Measurements from ENCODE around the gene NTRK3. TPM values are rescaled to one million over a fixed set of nuclear protein-coding genes. Genes with fewer than 3 reads are reported as not detected.

NTRK3 gene
- polyA plus RNA-seq, 1 donor from 2014 or later: 42.7 TPM

GRCh38 chr15:88023914-88024313 is 232.6 kb downstream of the NTRK3 start:
- Histone ChIP-seq H3K36me3 (ENCODE audit: insufficient read depth, low read length) (no peaks in the 10 kb centered on the region), H3K9ac (ENCODE audit: low read length) (no peak overlapping the region), H3K27ac (ENCODE audit: low read length) (no peak overlapping the region), H4K20me1 (ENCODE audit: insufficient read depth) (no peaks in the 10 kb centered on the region), H3K79me2 (replicated peaks; ENCODE audit: insufficient read depth, low read length) (no peaks in the 10 kb centered on the region), H3K4me2 (ENCODE audit: low read length) (no peak overlapping the region), H3K9me2 (ENCODE audit: insufficient read depth, low read length) (no peaks in the 10 kb centered on the region), H3K4me3 (ENCODE audit: low read length) (no peak overlapping the region), H3K9me3 (ENCODE audit: low read length) (no peaks in the 10 kb centered on the region), H3F3A (ENCODE audit: insufficient read depth, low read length, poor library complexity, severe bottlenecking) (no peaks in the 10 kb centered on the region), H3K27me3 (ENCODE audit: insufficient read depth, low read depth, low read length) (no peaks in the 10 kb centered on the region), H2AFZ (ENCODE audit: low read depth, low read length) (no peak overlapping the region)
- TF ChIP-seq TAF1 (IDR thresholded peaks at IDR 0.05; ENCODE audit: low read depth) (no peak), RAD21 (conservative IDR thresholded peaks at IDR 0.05) (no peak), CTCF (IDR thresholded peaks at IDR 0.05; ENCODE audit: poor library complexity, severe bottlenecking) (no peak), SMC3 (conservative IDR thresholded peaks at IDR 0.05; ENCODE audit: poor library complexity) (no peak), MXI1 (conservative IDR thresholded peaks at IDR 0.05; ENCODE audit: poor library complexity, severe bottlenecking) (no peak), REST (IDR thresholded peaks at IDR 0.05; ENCODE audit: borderline replicate concordance) (no peak), EZH2 (IDR thresholded peaks at IDR 0.05; ENCODE audit: borderline replicate concordance, insufficient read depth, low read length, poor library complexity, severe bottlenecking) (no peak), EP300 (conservative IDR thresholded peaks at IDR 0.05; ENCODE audit: poor library complexity, severe bottlenecking) (no peak), POLR2AphosphoS5 (IDR thresholded peaks at IDR 0.05) (no peak)

GRCh38 chr15:88022716-88023115 is 233.8 kb downstream of the NTRK3 start:
- Histone ChIP-seq H3K27ac (ENCODE audit: low read length) (no peak overlapping the region), H3K9me3 (ENCODE audit: low read length) (no peaks in the 10 kb centered on the region), H2AFZ (ENCODE audit: low read depth, low read length) (no peak overlapping the region), H3K36me3 (ENCODE audit: insufficient read depth, low read length) (no peaks in the 10 kb centered on the region), H3F3A (ENCODE audit: insufficient read depth, low read length, poor library complexity, severe bottlenecking) (no peaks in the 10 kb centered on the region), H3K27me3 (ENCODE audit: insufficient read depth, low read depth, low read length) (no peaks in the 10 kb centered on the region), H3K79me2 (replicated peaks; ENCODE audit: insufficient read depth, low read length) (no peaks in the 10 kb centered on the region), H4K20me1 (ENCODE audit: insufficient read depth) (no peaks in the 10 kb centered on the region), H3K4me2 (ENCODE audit: low read length) (no peak overlapping the region), H3K9ac (ENCODE audit: low read length) (no peak overlapping the region), H3K9me2 (ENCODE audit: insufficient read depth, low read length) (no peaks in the 10 kb centered on the region), H3K4me3 (ENCODE audit: low read length) (no peak overlapping the region)
- TF ChIP-seq EP300 (conservative IDR thresholded peaks at IDR 0.05; ENCODE audit: poor library complexity, severe bottlenecking) (no peak), POLR2AphosphoS5 (IDR thresholded peaks at IDR 0.05) (no peak), REST (IDR thresholded peaks at IDR 0.05; ENCODE audit: borderline replicate concordance) (no peak), CTCF (IDR thresholded peaks at IDR 0.05; ENCODE audit: poor library complexity, severe bottlenecking) (no peak), RAD21 (conservative IDR thresholded peaks at IDR 0.05) (no peak)

Data from neural cell (in vitro differentiated cells).